H1 (cell line): ENCODE measurements around the gene WNT8B. TPM values are rescaled to one million over a fixed set of nuclear protein-coding genes. Genes with fewer than 3 reads are reported as not detected.

ENCODE experiments used
- CTCF ChIA-PET: fragments of 300-600 bp; sonication (Branson Sonifier 250); formaldehyde crosslinking; loops from one replicate; lab custom pipeline; 2021; ENCODE audit not compliant: partially characterized antibody; lab: Charles Lee
- POLR2A ChIA-PET: fragments of 300-600 bp; sonication (Branson Sonifier 250); formaldehyde crosslinking; loops from one replicate; lab custom pipeline; 2021; ENCODE audit warnings: inconsistent platforms; ENCODE audit not compliant: partially characterized antibody; lab: Charles Lee
- DNase-seq, 2 experiments: peaks; one replicate each; pipeline versions ENCODE4 v3.0.0 to v3.0.0-alpha.2; 2010 to 2022; ENCODE audit warnings: low spot score in 2 of 2, low read depth in 1 of 2, mixed read lengths in 1 of 2
- FAIRE-seq: peaks from 2 replicates; lab custom pipeline; 2011; peaks lifted over from hg19 to GRCh38; lab: Jason Lieb, UNC
- H2AFZ ChIP-seq: 2 replicates; pipeline ENCODE4 v1.8.1; 2012; ENCODE audit warnings: low read length, inconsistent platforms
- H2AK5ac ChIP-seq: 2 replicates; pipeline ENCODE4 v1.6.1; 2013; ENCODE audit warnings: low read depth, low read length
- H2BK120ac ChIP-seq: replicated peaks from 2 replicates; pipeline ENCODE3; 2013; ENCODE audit warnings: low read depth, low read length, inconsistent platforms
- H2BK12ac ChIP-seq: 2 replicates; pipeline ENCODE4 v1.6.1; 2013; ENCODE audit warnings: low read depth, low read length
- H2BK15ac ChIP-seq: 2 replicates; pipeline ENCODE4 v1.6.1; 2013; ENCODE audit warnings: low read length
- H2BK20ac ChIP-seq: 2 replicates; pipeline ENCODE4 v1.6.1; 2013; ENCODE audit warnings: low read length
- H2BK5ac ChIP-seq: 2 replicates; pipeline ENCODE4 v1.6.1; 2013; ENCODE audit warnings: low read depth, low read length
- H3K14ac ChIP-seq: 2 replicates; pipeline ENCODE4 v1.6.1; 2013; ENCODE audit warnings: inconsistent platforms; ENCODE audit not compliant: insufficient read length
- H3K18ac ChIP-seq: 2 replicates; pipeline ENCODE4 v1.6.1; 2013; ENCODE audit warnings: low read length; ENCODE audit errors: extremely low read depth
- H3K23ac ChIP-seq: 2 replicates; pipeline ENCODE4 v1.6.1; 2013; ENCODE audit warnings: inconsistent platforms; ENCODE audit not compliant: insufficient read length
- H3K23me2 ChIP-seq: 2 replicates; pipeline ENCODE4 v1.6.1; 2013; ENCODE audit warnings: low read depth, low read length
- H3K27ac ChIP-seq: 2 replicates; pipeline ENCODE4 v1.6.1; 2011; ENCODE audit warnings: low read depth, low read length, inconsistent platforms
- H3K27me3 ChIP-seq, 4 experiments: replicated peaks in 1 of 4; 1 replicate in 1 of 4; 2 replicates in 3 of 4; pipeline versions ENCODE4 v1.6.1 to v1.8.1; 2011 to 2013; ENCODE audit warnings: low read length in 3 of 4, mild to moderate bottlenecking in 3 of 4, inconsistent platforms in 2 of 4, mixed read lengths in 2 of 4, moderate library complexity in 1 of 4; ENCODE audit not compliant: control insufficient read depth in 3 of 4, insufficient read depth in 3 of 4; ENCODE audit errors: extremely low read depth in 1 of 4
- H3K36me3 ChIP-seq, 4 experiments: 2 replicates each; pipeline versions ENCODE4 v1.6.1 to v1.8.1; 2011 to 2013; ENCODE audit warnings: mild to moderate bottlenecking in 4 of 4, low read length in 3 of 4, moderate library complexity in 2 of 4, control low read depth in 1 of 4, inconsistent platforms in 1 of 4; ENCODE audit not compliant: insufficient read depth in 4 of 4, control insufficient read depth in 2 of 4
- H3K4ac ChIP-seq: replicated peaks from 2 replicates; pipeline ENCODE3; 2013; ENCODE audit warnings: low read length, low read depth, mixed read lengths, inconsistent platforms; ENCODE audit not compliant: insufficient read length
- H3K4me1 ChIP-seq, 4 experiments: replicated peaks in 1 of 4; 1 replicate in 1 of 4; 2 replicates in 3 of 4; pipeline versions ENCODE4 v1.6.1 to v1.8.1; 2011 to 2013; ENCODE audit warnings: low read length in 3 of 4, inconsistent platforms in 2 of 4, mixed read lengths in 1 of 4; ENCODE audit not compliant: insufficient read depth in 4 of 4, control insufficient read depth in 3 of 4
- H3K4me2 ChIP-seq, 2 experiments: 2 replicates each; pipeline versions ENCODE4 v1.6.1 to v1.8.1; 2011 to 2013; ENCODE audit warnings: low read depth in 2 of 2, low read length in 2 of 2, control low read depth in 1 of 2, inconsistent platforms in 1 of 2, mild to moderate bottlenecking in 1 of 2; ENCODE audit not compliant: insufficient read depth in 1 of 2
- H3K4me3 ChIP-seq, 4 experiments: fragments of 200-600, 300-600 bp in 1 of 4; sonication (generic), shearing (Covaris generic), sonication (Bioruptor Twin) in 1 of 4; 2 replicates each; pipeline versions ENCODE4 v1.5.1 to v1.8.1; 2011 to 2016; ENCODE audit warnings: low read length in 4 of 4, low read depth in 3 of 4, control low read depth in 2 of 4, inconsistent platforms in 2 of 4, mild to moderate bottlenecking in 2 of 4, mixed read lengths in 1 of 4, moderate library complexity in 1 of 4; ENCODE audit not compliant: insufficient read depth in 2 of 4; ENCODE audit errors: extremely low read depth in 1 of 4
- H3K56ac ChIP-seq: replicated peaks from 2 replicates; pipeline ENCODE3; 2013; ENCODE audit warnings: low read depth, mild to moderate bottlenecking, mixed read lengths, low read length, inconsistent platforms; ENCODE audit not compliant: insufficient read length
- H3K79me1 ChIP-seq: 2 replicates; pipeline ENCODE4 v1.6.1; 2013; ENCODE audit warnings: low read depth, low read length, control low read depth
- H3K79me2 ChIP-seq, 2 experiments: 2 replicates each; pipeline versions ENCODE4 v1.6.1 to v1.8.1; 2012 to 2013; ENCODE audit warnings: low read length in 2 of 2, mild to moderate bottlenecking in 2 of 2, inconsistent platforms in 1 of 2; ENCODE audit not compliant: insufficient read depth in 2 of 2, control insufficient read depth in 1 of 2
- H3K9ac ChIP-seq, 4 experiments: replicated peaks in 1 of 4; 1 replicate in 1 of 4; 2 replicates in 3 of 4; pipeline versions ENCODE4 v1.6.1 to v1.8.1; 2011 to 2013; ENCODE audit warnings: low read depth in 3 of 4, low read length in 3 of 4, control low read depth in 2 of 4, mild to moderate bottlenecking in 2 of 4, moderate library complexity in 2 of 4, inconsistent platforms in 1 of 4; ENCODE audit errors: extremely low read depth in 1 of 4
- H3K9me3 ChIP-seq, 2 experiments: 2 replicates each; pipeline versions ENCODE4 v1.6.1 to v1.8.1; 2012 to 2013; ENCODE audit warnings: mild to moderate bottlenecking in 2 of 2, moderate library complexity in 2 of 2, control low read depth in 1 of 2, inconsistent platforms in 1 of 2, low read depth in 1 of 2, low read length in 1 of 2, mixed read lengths in 1 of 2; ENCODE audit not compliant: insufficient read depth in 2 of 2
- H4K20me1 ChIP-seq, 2 experiments: replicated peaks in 1 of 2; 2 replicates each; pipeline versions ENCODE3 to v1.8.1; 2011 to 2013; ENCODE audit warnings: inconsistent platforms in 2 of 2, low read length in 2 of 2, mild to moderate bottlenecking in 1 of 2; ENCODE audit not compliant: insufficient read depth in 2 of 2, control insufficient read depth in 1 of 2
- H4K5ac ChIP-seq: 2 replicates; pipeline ENCODE4 v1.6.1; 2013; ENCODE audit warnings: low read length, low read depth, mixed read lengths, inconsistent platforms; ENCODE audit not compliant: insufficient read length
- H4K8ac ChIP-seq: 2 replicates; pipeline ENCODE4 v1.8.0; 2013; ENCODE audit warnings: mild to moderate bottlenecking, moderate library complexity, low read length, inconsistent platforms; ENCODE audit not compliant: insufficient read depth; ENCODE audit errors: extremely low read depth
- H4K91ac ChIP-seq: replicated peaks from 2 replicates; pipeline ENCODE3; 2013; ENCODE audit warnings: low read length, mixed read lengths, inconsistent platforms; ENCODE audit not compliant: insufficient read length
- NANOG ChIP-seq: IDR thresholded peaks from 2 replicates; pipeline ENCODE4 v1.6.1; 2011; ENCODE audit warnings: low read length, low read depth, mild to moderate bottlenecking, inconsistent platforms; ENCODE audit not compliant: insufficient read depth, poor library complexity, severe bottlenecking
- TAF1 ChIP-seq: IDR thresholded peaks from 2 replicates; pipeline ENCODE4 v1.6.1; 2011; ENCODE audit warnings: mild to moderate bottlenecking, low read depth, low read length
- ZNF274 ChIP-seq: IDR thresholded peaks from 2 replicates; pipeline ENCODE4 v1.7.0; 2012; ENCODE audit warnings: low read length, borderline replicate concordance; ENCODE audit errors: extremely low read depth
- WGBS, 2 experiments: shearing (Covaris generic) in 1 of 2; methylation state at CpG; one replicate each; pipeline versions ENCODE4 v1.1.6 to v1.1.7; 2013 to 2015; ENCODE audit warnings: low lambda C conversion rate in 2 of 2, mixed read lengths in 2 of 2, inconsistent platforms in 1 of 2, low coverage in 1 of 2, missing lambda C conversion rate in 1 of 2; ENCODE audit not compliant: insufficient replicate concordance in 2 of 2, insufficient coverage in 1 of 2, insufficient read length in 1 of 2; ENCODE audit errors: extremely low coverage in 1 of 2, missing lambda C conversion rate in 1 of 2; 5-methylcytosine and 5-hydroxymethylcytosine counted together
- polyA plus RNA-seq, 7 experiments: library from polyadenylated mRNA; depleted of rRNA in 3 of 7; stranded (reverse) in 5 of 7; unstranded in 2 of 7; fragments of >200 nt in 5 of 7; fragments of 200-250 nt in 2 of 7; gene quantifications; 1 replicate in 5 of 7; 2 replicates in 1 of 7; 4 replicates in 1 of 7; pipeline versions ENCODE4 v1.2.1 to v1.2.3, GENCODE V29; 2011 to 2013; ENCODE audit warnings: missing spikeins in 2 of 7, mixed read lengths in 2 of 7
- total RNA-seq: library from RNA; stranded (reverse); fragmentation: NEBNext Ultra II Directional; extraction: Animal tissue kit (Norgen Biotek cat#: 25700); gene quantifications from 2 replicates; pipeline ENCODE4 v1.2.1, GENCODE V29; 2021

WNT8B gene
- total and polyA plus RNA-seq, 2 of the 8 experiments (the other 6 are each of a cell fraction or from before 2014, with no cell fraction given): 0.20 to 0.67 TPM

GRCh38 chr10:100485801-100486495, 23.1 kb downstream of the WNT8B start:
- ChIA-PET POLR2A (interaction anchor here (0.9 to 2.5 kb wide), 8 partner anchors 9 to 144 kb away, joined by 3 to 9 read pairs (median 4); no protein-coding TSS in a partner anchor), CTCF (interaction anchor here (0.8 to 10.7 kb wide), 11 partner anchors 9 to 181 kb away, joined by 3 to 163 read pairs (median 3); partner anchors contain the start of gene SEC31B)
- no peak overlapping the region; the same call in 1 of the 2 replicates for H2BK20ac ChIP-seq
- H3K14ac ChIP-seq: no peak overlapping the region
- 1% methylated on average over 10 of the region's 10 CpGs; no CpG with 5 or more reads in 1 of the 2 experiments for WGBS, 2 experiments
- no peak overlapping the region for H4K8ac ChIP-seq
- no peak overlapping the region for H4K91ac ChIP-seq
- H3K4me3 ChIP-seq: peak overlapping the region in 1 of 4 experiments; percentile 33; a peak in 2 of 8 replicates
- peak; percentile 86 for FAIRE-seq
- H3K9ac ChIP-seq: no peak overlapping the region; a peak in 1 of 7 replicates
- H2BK120ac ChIP-seq: no peak overlapping the region
- no peak overlapping the region for H4K5ac ChIP-seq
- peaks cover 81 to 93% (median 90%) of the 10 kb centered on the region in 4 experiments for H3K27me3 ChIP-seq
- H2BK15ac ChIP-seq: no peak overlapping the region
- no peak overlapping the region for H3K56ac ChIP-seq
- 0 out of 2 replicates have a peak, but pooled peaks cover 2% of the 10 kb centered on the region for H3K79me1 ChIP-seq
- no peak overlapping the region for H2BK5ac ChIP-seq
- H3K27ac ChIP-seq: no peak overlapping the region
- peaks cover 21 to 29% of the 10 kb centered on the region in 2 experiments for H4K20me1 ChIP-seq
- H2AK5ac ChIP-seq: peak overlapping the region; percentile 65; the same call in 1 of the 2 replicates
- H2BK12ac ChIP-seq: peak overlapping the region; percentile 5; the same call in 1 of the 2 replicates
- peaks cover 15 to 29% (median 21%) of the 10 kb centered on the region in 4 experiments for H3K4me1 ChIP-seq
- no peak overlapping the region for H2AFZ ChIP-seq
- DNase-seq: peak in 1 of 2 experiments; percentile 54
- H3K4me2 ChIP-seq: peak overlapping the region; percentile 55 to 56
- H3K79me2 ChIP-seq: no peaks in the 10 kb centered on the region
- peak overlapping the region; percentile 68; the same call in 1 of the 2 replicates for H3K18ac ChIP-seq
- H3K23me2 ChIP-seq: peaks cover 11% of the 10 kb centered on the region
- no peak overlapping the region for H3K4ac ChIP-seq
- peaks cover 0 to 10% (median 3%) of the 10 kb centered on the region in 4 experiments; a peak in 4 of 8 replicates for H3K36me3 ChIP-seq
- no peaks in the 10 kb centered on the region for H3K9me3 ChIP-seq
- H3K23ac ChIP-seq: no peak overlapping the region
- peak; percentile 93 for TF ChIP-seq NANOG
- TF ChIP-seq TAF1: 0 out of 2 replicates have a peak, but pooled peaks have one; percentile 42
- TF ChIP-seq ZNF274: no peak
